Suprapubic skin (tissue), 4 donors: Measurements from ENCODE around the gene HOXC13. TPM values are rescaled to one million over a fixed set of nuclear protein-coding genes. Genes with fewer than 3 reads are reported as not detected.
A peak's percentile ranks its signal among the peaks of the same experiment; 100 is the strongest.

ENCODE experiments used
- DNase-seq, 2 donors: peaks; one replicate each; pipeline ENCODE4 v3.0.0-alpha.2; 2019; ENCODE audit warnings: low spot score in 2 of 2
- H3K27ac ChIP-seq: fragments of 200-600 bp; sonication (generic); one replicate; pipeline ENCODE4 v1.5.1; 2019
- H3K27me3 ChIP-seq: fragments of 200-600 bp; sonication (generic); one replicate; pipeline ENCODE4 v1.5.1; 2019
- H3K36me3 ChIP-seq: fragments of 200-600 bp; sonication (generic); one replicate; pipeline ENCODE4 v1.5.1; 2019
- H3K4me1 ChIP-seq: fragments of 200-600 bp; sonication (generic); one replicate; pipeline ENCODE4 v1.5.1; 2019
- H3K4me3 ChIP-seq: fragments of 200-600 bp; sonication (generic); one replicate; pipeline ENCODE4 v1.5.1; 2019; ENCODE audit warnings: mild to moderate bottlenecking
- H3K9me3 ChIP-seq: fragments of 200-600 bp; sonication (generic); one replicate; pipeline ENCODE4 v1.5.1; 2019
- CTCF ChIP-seq, 2 donors: fragments of 200-600 bp in 1 of 2; fragments of 450-650 bp in 1 of 2; sonication (generic) in 1 of 2; IDR thresholded peaks; one replicate each; pipeline ENCODE4 v1.5.1; 2016 to 2019; ENCODE audit warnings: antibody characterized with exemption in 2 of 2, mild to moderate bottlenecking in 1 of 2, moderate library complexity in 1 of 2
- EP300 ChIP-seq: sonication (generic); formaldehyde crosslinking; IDR thresholded peaks from one replicate; pipeline ENCODE4 v1.6.1; 2017; ENCODE audit warnings: antibody characterized with exemption
- POLR2A ChIP-seq, 2 donors: fragments of 450-650 bp; IDR thresholded peaks; one replicate each; pipeline ENCODE4 v1.6.1; 2017; ENCODE audit warnings: antibody characterized with exemption in 2 of 2, mild to moderate bottlenecking in 2 of 2, moderate library complexity in 2 of 2
- POLR2AphosphoS5 ChIP-seq, 3 donors: sonication (generic); formaldehyde crosslinking; IDR thresholded peaks; one replicate each; pipeline ENCODE4 v1.6.1; 2017; ENCODE audit warnings: antibody characterized with exemption in 3 of 3
- WGBS: methylation state at CpG from one replicate; pipeline ENCODE4 v1.1.5; 2018; 5-methylcytosine and 5-hydroxymethylcytosine counted together
- total RNA-seq, 4 donors: library from RNA; depleted of rRNA; stranded (reverse); fragments of >200 nt; gene quantifications; one replicate each; pipeline ENCODE4 v1.1.0, GENCODE V29; 2016

HOXC13 gene
- total RNA-seq, 4 donors from 2014 or later: 5.3 to 16.7 (median 10.2) TPM

- Histone ChIP-seq H3K27ac (peak overlapping the region; percentile 98), H3K36me3 (no peaks in the 10 kb centered on the region), H3K4me1 (peaks cover 75% of the 10 kb centered on the region), H3K27me3 (peaks cover 64% of the 10 kb centered on the region), H3K9me3 (no peaks in the 10 kb centered on the region), H3K4me3 (peak overlapping the region; percentile 60)
- DNase-seq: no peak
- WGBS: 36% methylated on average over 17 of the region's 17 CpGs
- no peak for TF ChIP-seq POLR2AphosphoS5 (IDR thresholded peaks at IDR 0.05)
- no peak for TF ChIP-seq POLR2A (IDR thresholded peaks at IDR 0.05)
- no peak for TF ChIP-seq CTCF (IDR thresholded peaks at IDR 0.05)
- no peak for TF ChIP-seq EP300
Observed at GRCh38 chr12:53983568-53983949, 44.9 kb downstream of the HOXC13 start.

- WGBS: 28% methylated on average over 30 of the region's 30 CpGs
- H3K4me3 ChIP-seq: peak overlapping the region; percentile 60
- peaks cover 75% of the 10 kb centered on the region for H3K4me1 ChIP-seq
- no peaks in the 10 kb centered on the region for H3K9me3 ChIP-seq
- H3K36me3 ChIP-seq: no peaks in the 10 kb centered on the region
- TF ChIP-seq POLR2AphosphoS5 (IDR thresholded peaks at IDR 0.05): no peak
- no peak for TF ChIP-seq POLR2A (IDR thresholded peaks at IDR 0.05)
- TF ChIP-seq CTCF (IDR thresholded peaks at IDR 0.05): no peak
- peaks cover 64% of the 10 kb centered on the region for H3K27me3 ChIP-seq
- peak in 1 of 2 donors; percentile 72 for DNase-seq
- H3K27ac ChIP-seq: peak overlapping the region; percentile 98
Observed at GRCh38 chr12:53983950-53984572, 45.4 kb downstream of the HOXC13 start.

GRCh38 chr12:53984901-53985691 is 46.5 kb downstream of the HOXC13 start, which contains the start of gene HOXC10:
Gene HOXC10 (plus strand): TSS chr12:53985146. CDS start chr12:53985260, 114 bp downstream.
- Histone ChIP-seq H3K4me1 (peaks cover 80% of the 10 kb centered on the region), H3K27ac (peak within 1 kb of the TSS; percentile 98), H3K27me3 (peaks cover 64% of the 10 kb centered on the region), H3K36me3 (no peaks in the 10 kb centered on the region), H3K4me3 (peak within 1 kb of the TSS; percentile 60), H3K9me3 (no peaks in the 10 kb centered on the region)
- WGBS: 1% methylated on average over 39 of the region's 55 CpGs
- peak; percentile 98 for DNase-seq
- TF ChIP-seq EP300 (no peak), POLR2AphosphoS5 (IDR thresholded peaks at IDR 0.05) (peak in 2 of 3 donors; percentile 35 to 51), CTCF (IDR thresholded peaks at IDR 0.05) (peak; percentile 80 to 85)

- TF ChIP-seq POLR2A (IDR thresholded peaks at IDR 0.05) (no peak), CTCF (IDR thresholded peaks at IDR 0.05) (no peak), POLR2AphosphoS5 (IDR thresholded peaks at IDR 0.05) (no peak), EP300 (no peak)
- H3K27me3 ChIP-seq: peaks cover 63% of the 10 kb centered on the region
Observed at GRCh38 chr12:53985692-53985993, 47.0 kb downstream of the HOXC13 start.

GRCh38 chr12:53985994-53986685 is 47.5 kb downstream of the HOXC13 start:
- Histone ChIP-seq H3K4me3 (peak overlapping the region; percentile 60), H3K27me3 (peaks cover 59% of the 10 kb centered on the region), H3K36me3 (no peaks in the 10 kb centered on the region), H3K4me1 (peaks cover 83% of the 10 kb centered on the region), H3K9me3 (no peaks in the 10 kb centered on the region), H3K27ac (peak overlapping the region; percentile 98)
- DNase-seq: no peak
- 2% methylated on average over 16 of the region's 50 CpGs for WGBS
- TF ChIP-seq POLR2AphosphoS5 (IDR thresholded peaks at IDR 0.05) (peak in 2 of 3 donors; percentile 23 to 55), CTCF (IDR thresholded peaks at IDR 0.05) (peak in 1 of 2 donors; percentile 26), POLR2A (IDR thresholded peaks at IDR 0.05) (peak in 1 of 2 donors; percentile 16), EP300 (no peak)

More at GRCh38 chr12:53985692-53985993, 47.0 kb downstream of the HOXC13 start:
- Histone ChIP-seq H3K27ac (peak overlapping the region; percentile 98), H3K4me3 (peak overlapping the region; percentile 60), H3K4me1 (peaks cover 83% of the 10 kb centered on the region), H3K9me3 (no peaks in the 10 kb centered on the region), H3K36me3 (no peaks in the 10 kb centered on the region)
- no peak for DNase-seq
- WGBS: no CpG with 5 or more reads among the region's 21 CpGs
